Progenitor cell of endocrine pancreas (in vitro differentiated cells): ENCODE results near the gene ANKS1B. TPM values are rescaled to one million over a fixed set of nuclear protein-coding genes. Genes with fewer than 3 reads are reported as not detected.

Experiments
- DNase-seq: peaks from one replicate; pipeline ENCODE4 v3.0.0; 2021; ENCODE audit warnings: low spot score; ENCODE audit not compliant: unreplicated experiment
- H3K27ac Mint-ChIP-seq: 2 replicates; pipeline ENCODE4 v1.8.0; 2021; ENCODE audit warnings: mild to moderate bottlenecking, moderate library complexity, mixed read lengths
- H3K27me3 Mint-ChIP-seq: 2 replicates; pipeline ENCODE4 v1.8.0; 2021; ENCODE audit warnings: mixed read lengths
- H3K36me3 Mint-ChIP-seq: 2 replicates; pipeline ENCODE4 v1.8.0; 2022; ENCODE audit warnings: mixed read lengths; ENCODE audit not compliant: insufficient read depth
- H3K4me1 Mint-ChIP-seq: 2 replicates; pipeline ENCODE4 v1.8.0; 2021; ENCODE audit warnings: low read depth, mixed read lengths
- H3K4me3 Mint-ChIP-seq: 2 replicates; pipeline ENCODE4 v1.8.0; 2021; ENCODE audit warnings: low read depth, mild to moderate bottlenecking, moderate library complexity, mixed read lengths
- H3K9me3 Mint-ChIP-seq: 2 replicates; pipeline ENCODE4 v1.8.0; 2021; ENCODE audit warnings: low read depth, mixed read lengths
- CTCF ChIP-seq: fragments of 200-600 bp; sonication (generic); IDR thresholded peaks from one replicate; pipeline ENCODE4 v1.5.0; 2021; ENCODE audit warnings: antibody characterized with exemption, mild to moderate bottlenecking; ENCODE audit not compliant: unreplicated experiment
- total RNA-seq: library from RNA; stranded (reverse); gene quantifications from 2 replicates; pipeline ENCODE4 v1.2.1, GENCODE V29; 2021

ANKS1B gene
- total RNA-seq, 1 donor from 2014 or later, result 10.1 TPM

- Mint-ChIP-seq H3K36me3 (no peaks in the 10 kb centered on the region), H3K9me3 (no peaks in the 10 kb centered on the region), H3K27me3 (peaks cover 44% of the 10 kb centered on the region)
Measured at GRCh38 chr12:99985631-99986030, 895 bp upstream of the ANKS1B start.

GRCh38 chr12:99985129-99985570, 414 bp upstream of the ANKS1B start:
- H3K27me3 Mint-ChIP-seq, result peaks cover 47% of the 10 kb centered on the region
- peaks cover 12% of the 10 kb centered on the region for H3K4me1 Mint-ChIP-seq
- peak overlapping the region; percentile 76 for H3K27ac Mint-ChIP-seq
- H3K4me3 Mint-ChIP-seq, result peak overlapping the region; percentile 84
- no peaks in the 10 kb centered on the region for H3K36me3 Mint-ChIP-seq
- H3K9me3 Mint-ChIP-seq, result no peaks in the 10 kb centered on the region
- TF ChIP-seq CTCF, result no peak
- no peak for DNase-seq

More at GRCh38 chr12:99985631-99986030, 895 bp upstream of the ANKS1B start:
- Mint-ChIP-seq H3K4me1 (peaks cover 12% of the 10 kb centered on the region), H3K4me3 (peak overlapping the region; percentile 84), H3K27ac (peak overlapping the region; percentile 76)
- TF ChIP-seq CTCF, result no peak
- DNase-seq, result no peak

- H3K4me3 Mint-ChIP-seq, result peak overlapping the region; percentile 88
- H3K9me3 Mint-ChIP-seq, result no peaks in the 10 kb centered on the region
- H3K4me1 Mint-ChIP-seq, result peaks cover 12% of the 10 kb centered on the region
- H3K27me3 Mint-ChIP-seq, result peaks cover 44% of the 10 kb centered on the region
- TF ChIP-seq CTCF, result no peak
- no peak for DNase-seq
- no peaks in the 10 kb centered on the region for H3K36me3 Mint-ChIP-seq
- H3K27ac Mint-ChIP-seq, result peak overlapping the region; percentile 89
Measured at GRCh38 chr12:99983456-99984258, 1.1 kb downstream of the ANKS1B start.

- no peak overlapping the region for H3K27ac Mint-ChIP-seq
- H3K4me1 Mint-ChIP-seq, result peaks cover 12% of the 10 kb centered on the region
- peaks cover 37% of the 10 kb centered on the region for H3K27me3 Mint-ChIP-seq
- TF ChIP-seq CTCF, result no peak
- no peak overlapping the region for H3K4me3 Mint-ChIP-seq
- no peaks in the 10 kb centered on the region for H3K9me3 Mint-ChIP-seq
- DNase-seq, result no peak
- no peaks in the 10 kb centered on the region for H3K36me3 Mint-ChIP-seq
Measured at GRCh38 chr12:99981639-99982190, 3.0 kb downstream of the ANKS1B start.

DNA sequence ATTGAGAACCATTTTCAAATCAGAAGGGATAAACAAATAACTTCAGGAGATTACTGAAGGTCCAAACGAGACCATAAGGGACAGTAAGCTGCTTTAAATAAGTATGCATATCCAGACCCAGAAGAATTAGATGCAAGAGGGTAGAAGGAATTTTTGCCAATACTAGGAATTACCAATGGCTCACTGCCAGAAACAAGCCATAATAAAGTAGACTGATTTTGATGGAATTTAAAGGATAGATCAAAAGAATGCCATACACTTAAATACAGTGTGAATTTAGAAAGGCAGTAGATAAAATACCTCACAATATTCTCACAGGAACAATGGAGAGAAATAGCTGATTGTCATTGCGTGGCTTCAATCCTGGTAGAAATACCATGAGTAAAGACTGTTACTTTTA, 5.3 kb downstream of the ANKS1B start:
- H3K9me3 Mint-ChIP-seq, result no peaks in the 10 kb centered on the region
- no peak for DNase-seq
- no peak for TF ChIP-seq CTCF
- H3K36me3 Mint-ChIP-seq, result no peaks in the 10 kb centered on the region
- H3K27me3 Mint-ChIP-seq, result peaks cover 26% of the 10 kb centered on the region
- no peak overlapping the region for H3K4me3 Mint-ChIP-seq
- H3K4me1 Mint-ChIP-seq, result peaks cover 5% of the 10 kb centered on the region
- H3K27ac Mint-ChIP-seq, result no peak overlapping the region
